K562 (cell line): ENCODE results near the gene NUP107. TPM values are rescaled to one million over a fixed set of nuclear protein-coding genes. Genes with fewer than 3 reads are reported as not detected.

Source experiments
- NBN ChIP-seq: fragments of 450-650 bp; IDR thresholded peaks from 2 replicates; pipeline ENCODE4 v1.6.1; 2016; ENCODE audit warnings: low read depth, mild to moderate bottlenecking
- NFRKB ChIP-seq: fragments of 450-650 bp; IDR thresholded peaks from 2 replicates; pipeline ENCODE4 v1.6.1; 2016; ENCODE audit warnings: low read depth
- OTX1 ChIP-seq: fragments of 450-650 bp; formaldehyde crosslinking; IDR thresholded peaks from 2 replicates; pipeline ENCODE4 v1.4.0; 2022; ENCODE audit warnings: mild to moderate bottlenecking
- PRDM10 ChIP-seq: fragments of 450-650 bp; IDR thresholded peaks from 2 replicates; pipeline ENCODE4 v1.6.1; 2018; ENCODE audit not compliant: partially characterized antibody
- RBM25 ChIP-seq: fragments of 200-400 bp; formaldehyde crosslinking; IDR thresholded peaks from 2 replicates; pipeline ENCODE4 v1.6.1; 2018; ENCODE audit warnings: low read length, low read depth, moderate library complexity; ENCODE audit not compliant: severe bottlenecking
- RREB1 ChIP-seq: fragments of 250-450 bp; sonication (Bioruptor Pico); IDR thresholded peaks from 2 replicates; pipeline ENCODE4 v1.4.0; 2020
- SAFB ChIP-seq: fragments of 200-400 bp; formaldehyde crosslinking; IDR thresholded peaks from 2 replicates; pipeline ENCODE4 v1.6.1; 2017; ENCODE audit warnings: low read depth, low read length, borderline replicate concordance
- TAF7 ChIP-seq: fragments of 450-650 bp; IDR thresholded peaks from 2 replicates; pipeline ENCODE4 v1.6.1; 2016; ENCODE audit warnings: missing genetic modification characterization, missing compliant biosample characterization
- TCFL5 ChIP-seq: fragments of 250-450 bp; sonication (Bioruptor Pico); conservative IDR thresholded peaks from 2 replicates; pipeline ENCODE4 v1.6.1; 2021; ENCODE audit warnings: mild to moderate bottlenecking, moderate library complexity, matching md5 sums
- TGIF2 ChIP-seq: sonication (generic); formaldehyde crosslinking; IDR thresholded peaks from 2 replicates; pipeline ENCODE4 v1.8.1; 2022; ENCODE audit warnings: mild to moderate bottlenecking, missing genetic modification reagents, moderate library complexity
- TRIM28 ChIP-seq: fragments of 450-650 bp; IDR thresholded peaks from 2 replicates; pipeline ENCODE4 v1.6.1; 2017
- ZC3H8 ChIP-seq: fragments of 450-650 bp; IDR thresholded peaks from 2 replicates; pipeline ENCODE4 v1.6.1; 2017
- ZNF436 ChIP-seq: fragments of 250-450, 450-650 bp; sonication (Bioruptor Pico); formaldehyde crosslinking; IDR thresholded peaks from 2 replicates; pipeline ENCODE4 v1.7.0; 2020; ENCODE audit warnings: mild to moderate bottlenecking
- ZNF695 ChIP-seq: fragments of 450-650 bp; formaldehyde crosslinking; IDR thresholded peaks from 2 replicates; pipeline ENCODE4 v1.4.0; 2020; ENCODE audit warnings: mild to moderate bottlenecking, moderate library complexity
- ZNF696 ChIP-seq: fragments of 250-450 bp; sonication (Bioruptor Pico); conservative IDR thresholded peaks from 2 replicates; pipeline ENCODE4 v1.4.0; 2020; ENCODE audit warnings: mild to moderate bottlenecking, moderate library complexity
- ZZZ3 ChIP-seq: fragments of 450-650 bp; IDR thresholded peaks from 2 replicates; pipeline ENCODE4 v1.6.1; 2016; ENCODE audit warnings: antibody characterized with exemption, mild to moderate bottlenecking, moderate library complexity
- polyA plus RNA-seq, 8 experiments: library from polyadenylated mRNA; depleted of rRNA in 4 of 8; stranded (reverse) in 5 of 8; unstranded in 3 of 8; fragments of >200 nt; fragmentation: Nextera tagmentation in 2 of 8; fragmentation: Illumina TruSeq in 1 of 8; extraction: Ambion mirVana in 2 of 8; extraction: Trizol in 1 of 8; gene quantifications; 2 replicates each; pipeline versions ENCODE4 v1.2.1 to v1.2.3, GENCODE V29; 2011 to 2014; ENCODE audit warnings: inconsistent platforms in 1 of 8, missing spikeins in 1 of 8
- total RNA-seq, 7 experiments: library from RNA; depleted of rRNA in 6 of 7; stranded (reverse); fragments of >200 nt in 6 of 7; fragmentation: Illumina TruSeq in 2 of 7; extraction: Trizol in 2 of 7; gene quantifications; 2 replicates each; pipeline versions ENCODE4 v1.2.1 to v1.2.3, GENCODE V29; 2011 to 2021; ENCODE audit warnings: low replicate concordance in 1 of 7
- TF ChIP-seq, protein P1 (sequence below), 2 experiments: fragments of 450-650 bp; conservative IDR thresholded peaks; 2 replicates each; pipeline ENCODE4 v1.6.1; 2017; ENCODE audit warnings: mild to moderate bottlenecking in 2 of 2, moderate library complexity in 2 of 2

Gene NUP107
- total and polyA plus RNA-seq, 9 of the 15 experiments (the other 6 are each of a cell fraction or from before 2014, with no cell fraction given) = 129 to 277 (median 199) TPM

DNA sequence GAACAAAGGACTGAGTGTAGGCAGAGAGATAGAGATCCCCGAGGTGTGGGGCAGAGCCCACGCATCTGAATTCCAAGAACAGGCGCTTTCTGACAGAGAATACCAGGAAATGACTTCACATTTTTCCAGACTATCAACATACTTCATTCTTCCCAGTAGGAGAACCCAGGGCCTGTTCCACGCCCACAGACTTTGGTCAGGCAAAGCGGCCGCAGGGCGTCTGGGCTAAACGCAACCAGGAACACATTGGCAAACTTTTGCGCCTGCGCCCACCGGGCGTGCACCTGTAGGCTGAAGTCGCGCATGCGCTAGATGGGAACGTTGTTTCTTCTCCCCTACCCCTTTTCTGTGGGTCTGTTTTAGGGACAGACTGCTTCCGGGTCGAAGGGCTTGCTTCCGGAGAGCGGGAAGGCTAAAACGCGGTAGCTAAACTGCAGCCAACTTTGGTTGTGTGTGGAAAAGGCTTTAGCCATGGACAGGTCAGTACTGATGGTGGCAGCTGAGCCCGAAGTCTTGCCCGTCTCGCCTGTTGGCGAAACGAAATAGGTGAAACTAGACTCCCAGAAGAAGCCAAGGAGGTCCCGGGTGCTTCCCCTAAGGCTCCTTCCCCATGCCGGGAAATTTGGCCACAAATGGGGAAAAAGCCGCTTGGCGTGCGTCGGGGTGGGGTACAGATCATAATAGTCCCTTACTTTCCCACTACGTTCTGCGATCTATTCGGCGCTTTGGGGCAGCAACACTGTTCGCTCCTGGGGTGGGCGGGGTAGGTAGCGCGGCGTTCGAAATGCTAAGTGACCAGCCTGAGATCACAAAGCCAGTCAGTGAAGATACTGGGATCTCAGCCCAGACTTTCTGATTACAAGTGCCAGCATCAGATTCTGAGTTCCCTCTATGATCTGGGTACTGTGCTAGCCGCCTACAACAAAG, at the start of gene NUP107 (continued):
- TF ChIP-seq PRDM10 (peak; percentile 25), ZNF695 (no peak), TGIF2 (no peak), TAF7 (tag) (peak; percentile 83), ZNF436 (CRISPR knock-in tag) (no peak), SAFB (no peak), RBM25 (no peak), RREB1 (0 out of 2 replicates have a peak, but pooled peaks have one; percentile 37), NBN (peak; percentile 72), ZNF696 (CRISPR knock-in tag) (no peak), TCFL5 (CRISPR knock-in tag) (no peak), NFRKB (no peak; the same call in 1 of the 2 replicates), ZZZ3 (peak; percentile 32; the same call in 1 of the 2 replicates), TRIM28 (no peak), ZC3H8 (no peak), OTX1 (CRISPR knock-in tag) (no peak; the same call in 1 of the 2 replicates)
- TF ChIP-seq, protein P1, sequence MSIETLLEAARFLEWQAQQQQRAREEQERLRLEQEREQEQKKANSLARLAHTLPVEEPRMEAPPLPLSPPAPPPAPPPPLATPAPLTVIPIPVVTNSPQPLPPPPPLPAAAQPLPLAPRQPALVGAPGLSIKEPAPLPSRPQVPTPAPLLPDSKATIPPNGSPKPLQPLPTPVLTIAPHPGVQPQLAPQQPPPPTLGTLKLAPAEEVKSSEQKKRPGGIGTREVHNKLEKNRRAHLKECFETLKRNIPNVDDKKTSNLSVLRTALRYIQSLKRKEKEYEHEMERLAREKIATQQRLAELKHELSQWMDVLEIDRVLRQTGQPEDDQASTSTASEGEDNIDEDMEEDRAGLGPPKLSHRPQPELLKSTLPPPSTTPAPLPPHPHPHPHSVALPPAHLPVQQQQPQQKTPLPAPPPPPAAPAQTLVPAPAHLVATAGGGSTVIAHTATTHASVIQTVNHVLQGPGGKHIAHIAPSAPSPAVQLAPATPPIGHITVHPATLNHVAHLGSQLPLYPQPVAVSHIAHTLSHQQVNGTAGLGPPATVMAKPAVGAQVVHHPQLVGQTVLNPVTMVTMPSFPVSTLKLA (conservative IDR thresholded peaks at IDR 0.05) = peak; percentile 80 to 91
